NCI-H2107 treated with DMSO at 0.1 percent for 48 hours (cell line): ENCODE results near the gene PMFBP1.

Source experiments
- DNase-seq: peaks from one replicate; lab custom pipeline; 2025; ENCODE audit not compliant: unreplicated experiment; lab: John Stamatoyannopoulos, UW

The PMFBP1 gene

GRCh38 chr16:72137380-72138063, 34.4 kb downstream of the PMFBP1 start:
- DNase-seq, result no peak

- no peak for DNase-seq
Measured at GRCh38 chr16:72134507-72134906, 37.4 kb downstream of the PMFBP1 start.

- no peak for DNase-seq
Measured at GRCh38 chr16:72132726-72133125, 39.2 kb downstream of the PMFBP1 start.

- DNase-seq, result no peak
Measured at GRCh38 chr16:72131036-72131435, 40.9 kb downstream of the PMFBP1 start.

GRCh38 chr16:72129976-72130656, 41.8 kb downstream of the PMFBP1 start:
- no peak for DNase-seq

GRCh38 chr16:72128701-72129100, 43.3 kb downstream of the PMFBP1 start:
- no peak for DNase-seq

- DNase-seq, result no peak
Measured at GRCh38 chr16:72126429-72126765, 45.6 kb downstream of the PMFBP1 start.

- DNase-seq, result no peak
Measured at GRCh38 chr16:72125635-72126428, 46.1 kb downstream of the PMFBP1 start.

GRCh38 chr16:72124761-72125634, 47.0 kb downstream of the PMFBP1 start:
- peak; percentile 72 for DNase-seq

GRCh38 chr16:72124148-72124547, 47.8 kb downstream of the PMFBP1 start:
- DNase-seq, result no peak

- no peak for DNase-seq
Measured at GRCh38 chr16:72123426-72123825, 48.5 kb downstream of the PMFBP1 start.

GRCh38 chr16:72122916-72123315, 49.0 kb downstream of the PMFBP1 start:
- DNase-seq, result no peak

GRCh38 chr16:72122308-72122707, 49.6 kb downstream of the PMFBP1 start:
- DNase-seq, result no peak

GRCh38 chr16:72120026-72120425, 51.9 kb downstream of the PMFBP1 start:
- DNase-seq, result no peak

- DNase-seq, result no peak
Measured at GRCh38 chr16:72113616-72113945, 58.4 kb downstream of the PMFBP1 start.

- DNase-seq, result no peak
Measured at GRCh38 chr16:72112906-72113615, 58.9 kb downstream of the PMFBP1 start.

- no peak for DNase-seq
Measured at GRCh38 chr16:72112452-72112792, 59.5 kb downstream of the PMFBP1 start.

- DNase-seq, result no peak
Measured at GRCh38 chr16:72111657-72112451, 60.1 kb downstream of the PMFBP1 start.

GRCh38 chr16:72110662-72111615, 61.0 kb downstream of the PMFBP1 start:
- DNase-seq, result no peak
